ACC112 (cell line): ENCODE data around the gene CTDP1.
A peak's percentile ranks its signal among the peaks of the same experiment; 100 is the strongest.

Experiments used
- H2AFZ ChIP-seq: fragments of 200-600 bp; sonication (generic); one replicate; pipeline ENCODE4 v1.6.0; 2017; ENCODE audit warnings: antibody characterized with exemption, low read length; ENCODE audit not compliant: unreplicated experiment
- H3K27ac ChIP-seq: fragments of 200-600 bp; sonication (generic); 2 replicates; pipeline ENCODE4 v1.5.1; 2014; ENCODE audit warnings: low read depth, mild to moderate bottlenecking, antibody characterized with exemption, low read length, moderate library complexity
- H3K27me3 ChIP-seq: fragments of 200-600 bp; sonication (generic); 2 replicates; pipeline ENCODE4 v1.6.1; 2014; ENCODE audit warnings: mild to moderate bottlenecking, antibody characterized with exemption, low read length, moderate library complexity, mixed read lengths; ENCODE audit not compliant: insufficient read depth
- H3K36me3 ChIP-seq: fragments of 200-600 bp; sonication (generic); 2 replicates; pipeline ENCODE4 v1.6.1; 2016; ENCODE audit warnings: mild to moderate bottlenecking, antibody characterized with exemption, low read length, moderate library complexity, mixed read lengths; ENCODE audit not compliant: insufficient read depth
- H3K4me1 ChIP-seq: fragments of 200-600 bp; sonication (generic); one replicate; pipeline ENCODE4 v1.6.1; 2016; ENCODE audit warnings: low read length, mixed read lengths; ENCODE audit not compliant: insufficient read depth, unreplicated experiment, control insufficient read depth
- H3K4me3 ChIP-seq: fragments of 200-600 bp; sonication (generic); 2 replicates; pipeline ENCODE4 v1.5.1; 2014; ENCODE audit warnings: mild to moderate bottlenecking, low read depth, low read length
- H3K79me2 ChIP-seq: fragments of 200-600 bp; sonication (generic); one replicate; pipeline ENCODE4 v1.6.0; 2016; ENCODE audit warnings: low read length; ENCODE audit not compliant: control insufficient read depth, unreplicated experiment, insufficient read depth

The CTDP1 gene

GRCh38 chr18:79786304-79786703 lies 106.7 kb downstream of the CTDP1 start:
- Histone ChIP-seq H2AFZ (no peak overlapping the region), H3K4me3 (no peak overlapping the region), H3K36me3 (no peaks in the 10 kb centered on the region), H3K79me2 (no peaks in the 10 kb centered on the region), H3K27ac (peak overlapping the region; percentile 43; the same call in 1 of the 2 replicates), H3K4me1 (peaks cover 32% of the 10 kb centered on the region), H3K27me3 (peaks cover 4% of the 10 kb centered on the region)

- peak overlapping the region; percentile 43; the same call in 1 of the 2 replicates for H3K27ac ChIP-seq
- peaks cover 35% of the 10 kb centered on the region for H3K4me1 ChIP-seq
- no peaks in the 10 kb centered on the region for H3K36me3 ChIP-seq
- H2AFZ ChIP-seq: no peak overlapping the region
- no peaks in the 10 kb centered on the region for H3K79me2 ChIP-seq
- no peak overlapping the region for H3K4me3 ChIP-seq
- H3K27me3 ChIP-seq: peaks cover 4% of the 10 kb centered on the region
Measured at GRCh38 chr18:79786786-79787526, 107.4 kb downstream of the CTDP1 start.

- Histone ChIP-seq H3K27ac (peak overlapping the region; percentile 28; the same call in 1 of the 2 replicates), H3K36me3 (no peaks in the 10 kb centered on the region), H2AFZ (no peak overlapping the region), H3K4me3 (peak overlapping the region; percentile 73), H3K27me3 (peaks cover 4% of the 10 kb centered on the region), H3K4me1 (peaks cover 41% of the 10 kb centered on the region), H3K79me2 (no peaks in the 10 kb centered on the region)
Measured at GRCh38 chr18:79787527-79787864, 107.9 kb downstream of the CTDP1 start.

GRCh38 chr18:79787865-79788733 lies 108.5 kb downstream of the CTDP1 start:
- peaks cover 4% of the 10 kb centered on the region for H3K27me3 ChIP-seq
- peak overlapping the region; percentile 62 for H2AFZ ChIP-seq
- H3K4me3 ChIP-seq: peak overlapping the region; percentile 73

GRCh38 chr18:79788734-79789085 lies 109.1 kb downstream of the CTDP1 start:
- Histone ChIP-seq H2AFZ (peak overlapping the region; percentile 62), H3K27me3 (peaks cover 4% of the 10 kb centered on the region), H3K79me2 (no peaks in the 10 kb centered on the region), H3K27ac (no peak overlapping the region), H3K4me3 (peak overlapping the region; percentile 73; the same call in 1 of the 2 replicates), H3K4me1 (peaks cover 46% of the 10 kb centered on the region), H3K36me3 (no peaks in the 10 kb centered on the region)

More at GRCh38 chr18:79787865-79788733, 108.5 kb downstream of the CTDP1 start:
- Histone ChIP-seq H3K36me3 (no peaks in the 10 kb centered on the region), H3K79me2 (no peaks in the 10 kb centered on the region), H3K4me1 (peaks cover 46% of the 10 kb centered on the region), H3K27ac (peak overlapping the region; percentile 25; the same call in 1 of the 2 replicates)

- Histone ChIP-seq H3K4me3 (no peak overlapping the region), H3K27me3 (peaks cover 4% of the 10 kb centered on the region), H3K4me1 (peaks cover 46% of the 10 kb centered on the region), H3K79me2 (no peaks in the 10 kb centered on the region), H3K27ac (no peak overlapping the region), H2AFZ (no peak overlapping the region), H3K36me3 (no peaks in the 10 kb centered on the region)
Measured at GRCh38 chr18:79789091-79789891, 109.7 kb downstream of the CTDP1 start.

- Histone ChIP-seq H3K27me3 (peaks cover 4% of the 10 kb centered on the region), H3K27ac (peak overlapping the region; percentile 96), H2AFZ (no peak overlapping the region), H3K36me3 (no peaks in the 10 kb centered on the region), H3K4me1 (peaks cover 45% of the 10 kb centered on the region), H3K79me2 (no peaks in the 10 kb centered on the region), H3K4me3 (no peak overlapping the region)
Measured at GRCh38 chr18:79789901-79790890, 110.6 kb downstream of the CTDP1 start.

GRCh38 chr18:79790996-79791972 lies 111.7 kb downstream of the CTDP1 start:
- H3K27me3 ChIP-seq: peaks cover 4% of the 10 kb centered on the region
- no peaks in the 10 kb centered on the region for H3K79me2 ChIP-seq
- H3K36me3 ChIP-seq: no peaks in the 10 kb centered on the region
- H3K4me1 ChIP-seq: peaks cover 49% of the 10 kb centered on the region
- peak overlapping the region; percentile 99 for H3K27ac ChIP-seq
- peak overlapping the region; percentile 26 for H3K4me3 ChIP-seq
- peak overlapping the region; percentile 18 for H2AFZ ChIP-seq
